PC-9 (cell line): Measurements from ENCODE around the gene USP49. TPM values are rescaled to one million over a fixed set of nuclear protein-coding genes. Genes with fewer than 3 reads are reported as not detected.

Experiments
- BruUV-seq: library from RNA; stranded (reverse); fragments of 400-500 nt; replicated peaks from 2 replicates; lab custom pipeline; 2021; lab: Mats Ljungman, UMichigan
- CTCF ChIA-PET: fragments of 300-600 bp; sonication (Branson Sonifier 250); formaldehyde crosslinking; loops from one replicate; lab custom pipeline; 2022; ENCODE audit warnings: antibody characterized with exemption; lab: Charles Lee
- POLR2A ChIA-PET: fragments of 300-600 bp; sonication (Branson Sonifier 250); formaldehyde crosslinking; loops from one replicate; lab custom pipeline; 2022; ENCODE audit warnings: antibody characterized with exemption; ENCODE audit not compliant: unreplicated experiment; lab: Charles Lee
- DNase-seq, 2 experiments: peaks; one replicate each; pipeline versions ENCODE4 v3.0.0 to v3.0.0-alpha.2; 2015 to 2022; ENCODE audit warnings: mixed read lengths in 1 of 2
- H2AFZ ChIP-seq: fragments of 200-600 bp; sonication (generic); 2 replicates; pipeline ENCODE4 v1.8.1; 2017; ENCODE audit warnings: antibody characterized with exemption
- H3F3A ChIP-seq: fragments of 200-600 bp; sonication (generic); 2 replicates; pipeline ENCODE4 v1.8.1; 2017; ENCODE audit warnings: antibody characterized with exemption, mild to moderate bottlenecking, low read depth; ENCODE audit not compliant: insufficient read depth
- H3K27ac ChIP-seq: fragments of 200-600 bp; sonication (generic); 2 replicates; pipeline ENCODE4 v1.6.1; 2016; ENCODE audit warnings: mixed run types
- H3K27me3 ChIP-seq: fragments of 200-600 bp; sonication (generic); 2 replicates; pipeline ENCODE4 v1.6.1; 2016; ENCODE audit warnings: low read depth, mixed run types; ENCODE audit not compliant: insufficient read depth
- H3K36me3 ChIP-seq: fragments of 200-600 bp; sonication (generic); 2 replicates; pipeline ENCODE4 v1.6.1; 2016; ENCODE audit warnings: low read depth, mixed run types
- H3K4me1 ChIP-seq: fragments of 200-600 bp; sonication (generic); replicated peaks from 2 replicates; pipeline ENCODE4 v1.6.1; 2016; ENCODE audit warnings: mixed run types; ENCODE audit not compliant: insufficient read depth
- H3K4me2 ChIP-seq: fragments of 200-600 bp; sonication (generic); 2 replicates; pipeline ENCODE4 v1.6.1; 2017; ENCODE audit warnings: mixed run types
- H3K4me3 ChIP-seq: fragments of 200-600 bp; sonication (generic); 2 replicates; pipeline ENCODE4 v1.6.1; 2016; ENCODE audit warnings: mixed run types
- H3K79me2 ChIP-seq: fragments of 200-600 bp; sonication (generic); 2 replicates; pipeline ENCODE4 v1.6.1; 2017; ENCODE audit warnings: low read depth, mixed run types
- H3K9me2 ChIP-seq: fragments of 200-600 bp; sonication (generic); 2 replicates; pipeline ENCODE4 v1.8.1; 2017; ENCODE audit warnings: mild to moderate bottlenecking; ENCODE audit not compliant: insufficient read depth
- H3K9me3 ChIP-seq: fragments of 200-600 bp; sonication (generic); 2 replicates; pipeline ENCODE4 v1.8.1; 2016; ENCODE audit warnings: low read depth; ENCODE audit not compliant: insufficient read depth
- H4K20me1 ChIP-seq: fragments of 200-600 bp; sonication (generic); 2 replicates; pipeline ENCODE4 v1.8.1; 2017; ENCODE audit not compliant: insufficient read depth
- CTCF ChIP-seq: fragments of 200-600 bp; sonication (generic); conservative IDR thresholded peaks from 2 replicates; pipeline ENCODE4 v1.6.1; 2017; ENCODE audit warnings: mixed run types, antibody characterized with exemption, mild to moderate bottlenecking, moderate library complexity
- EZH2 ChIP-seq: fragments of 200-600 bp; sonication (generic); IDR thresholded peaks from 2 replicates; pipeline ENCODE4 v1.8.0; 2017; ENCODE audit warnings: antibody characterized with exemption, low read depth
- intact Hi-C: fragments of 100-400 bp; cut with micrococcal nuclease; formaldehyde crosslinking; loops from one replicate; pipeline ENCODE4 v1.10.0; 2022; ENCODE audit not compliant: unreplicated experiment
- total RNA-seq: library from RNA; stranded (reverse); gene quantifications from 2 replicates; pipeline ENCODE4 v1.2.3, GENCODE V29; 2021

The USP49 gene
- total RNA-seq, 1 experiment from 2014 or later, result 10.9 TPM

- Histone ChIP-seq H3K27me3 (no peaks in the 10 kb centered on the region), H3K36me3 (peaks cover 27% of the 10 kb centered on the region), H3K4me1 (peaks cover 14% of the 10 kb centered on the region; the same call in 1 of the 2 replicates), H3K27ac (peak overlapping the region; percentile 41; the same call in 1 of the 2 replicates), H3K4me2 (no peak overlapping the region), H3F3A (peaks cover 61% of the 10 kb centered on the region), H3K4me3 (no peak overlapping the region), H3K79me2 (peaks cover 7% of the 10 kb centered on the region), H3K9me2 (no peaks in the 10 kb centered on the region), H2AFZ (no peak overlapping the region), H3K9me3 (no peaks in the 10 kb centered on the region), H4K20me1 (peaks cover 21% of the 10 kb centered on the region; the same call in 1 of the 2 replicates)
- no peak for DNase-seq
- intact Hi-C loops, result loop anchor here (5.0 kb wide), 2 partner anchors 133 to 153 kb away; partner anchors contain the start of gene PRICKLE4
- ChIA-PET CTCF (interaction anchor here (0.6 to 0.9 kb wide), 2 partner anchors 13 to 495 kb away, joined by 3 read pairs; no protein-coding TSS in a partner anchor), POLR2A (interaction anchor here (1.0 kb wide), 1 partner anchor 104 kb away, joined by 3 read pairs; no protein-coding TSS in a partner anchor)
- no TSS peak for BruUV-seq
- TF ChIP-seq EZH2 (no peak), CTCF (no peak)
Measured at GRCh38 chr6:41935193-41935574, 40.0 kb upstream of the USP49 start.

GRCh38 chr6:41934278-41935192 is 39.4 kb upstream of the USP49 start:
- BruUV-seq, result no TSS peak
- H3K27me3 ChIP-seq, result no peaks in the 10 kb centered on the region
- H3K4me2 ChIP-seq, result no peak overlapping the region
- H3K36me3 ChIP-seq, result peaks cover 32% of the 10 kb centered on the region
- CTCF ChIA-PET, result interaction anchor here (0.6 to 1.1 kb wide), 3 partner anchors 12 to 494 kb away, joined by 3 to 4 read pairs (median 3); partner anchors contain the start of gene MED20
- peaks cover 25% of the 10 kb centered on the region; the same call in 1 of the 2 replicates for H4K20me1 ChIP-seq
- no peak overlapping the region for H3K4me3 ChIP-seq
- no peaks in the 10 kb centered on the region for H3K9me3 ChIP-seq
- no peaks in the 10 kb centered on the region for H3K9me2 ChIP-seq
- DNase-seq, result no peak
- peaks cover 61% of the 10 kb centered on the region for H3F3A ChIP-seq
- H3K4me1 ChIP-seq, result peaks cover 7% of the 10 kb centered on the region; the same call in 1 of the 2 replicates
- H3K79me2 ChIP-seq, result peaks cover under 1% of the 10 kb centered on the region; the same call in 1 of the 2 replicates
- POLR2A ChIA-PET, result interaction anchor here (0.7 to 1.0 kb wide), 2 partner anchors 28 to 105 kb away, joined by 3 read pairs; no protein-coding TSS in a partner anchor
- intact Hi-C loops, result loop anchor here (5.0 kb wide), 2 partner anchors 132 to 152 kb away; partner anchors contain the start of gene PRICKLE4
- TF ChIP-seq EZH2 (no peak), CTCF (no peak)
- 0 out of 2 replicates have a peak overlapping the region, but pooled peaks have one; percentile 41 for H3K27ac ChIP-seq
- H2AFZ ChIP-seq, result no peak overlapping the region

GRCh38 chr6:41932378-41932777 is 37.2 kb upstream of the USP49 start:
- no peak overlapping the region for H2AFZ ChIP-seq

More at GRCh38 chr6:41932378-41932777, 37.2 kb upstream of the USP49 start:
- Histone ChIP-seq H3K9me3 (no peaks in the 10 kb centered on the region), H3K79me2 (peaks cover 2% of the 10 kb centered on the region; the same call in 1 of the 2 replicates), H3K36me3 (peaks cover 49% of the 10 kb centered on the region), H3K4me3 (no peak overlapping the region), H4K20me1 (peaks cover 32% of the 10 kb centered on the region), H3K27ac (no peak overlapping the region), H3K27me3 (no peaks in the 10 kb centered on the region), H3K4me1 (peaks cover 7% of the 10 kb centered on the region; the same call in 1 of the 2 replicates), H3K9me2 (no peaks in the 10 kb centered on the region), H3K4me2 (no peak overlapping the region), H3F3A (peaks cover 61% of the 10 kb centered on the region)
- BruUV-seq, result no TSS peak
- DNase-seq, result no peak
- TF ChIP-seq CTCF (no peak), EZH2 (no peak)
- intact Hi-C loops, result no loop called here
- ChIA-PET POLR2A (interaction anchor here (0.6 kb wide), 2 partner anchors 174 to 363 kb away, joined by 3 to 5 read pairs; no protein-coding TSS in a partner anchor), CTCF (interaction anchor here (0.5 kb wide), 1 partner anchor 186 kb away, joined by 5 read pairs; no protein-coding TSS in a partner anchor)
